IMR-90 (cell line): ENCODE data around the gene COPS4. TPM values are rescaled to one million over a fixed set of nuclear protein-coding genes. Genes with fewer than 3 reads are reported as not detected.
A peak's percentile ranks its signal among the peaks of the same experiment; 100 is the strongest.

Experiments
- ATAC-seq: fragments of 200-7000 bp; cut with Tn5 transposase; 2 replicates; pipeline ENCODE4 v1.9.1; 2020; ENCODE audit warnings: low read depth, mild to moderate bottlenecking, moderate library complexity
- BruUV-seq: library from RNA; stranded (reverse); fragments of 400-500 nt; replicated peaks from 2 replicates; lab custom pipeline; 2021; lab: Mats Ljungman, UMichigan
- CTCF ChIA-PET: fragments of 300-600 bp; formaldehyde crosslinking; extraction: SDS; loops from one replicate; lab custom pipeline; 2021; ENCODE audit warnings: antibody characterized with exemption; lab: Yijun Ruan, JAX
- POLR2A ChIA-PET: fragments of 300-600 bp; sonication (Branson Sonifier 250); formaldehyde crosslinking; loops from one replicate; lab custom pipeline; 2022; ENCODE audit warnings: antibody characterized with exemption; ENCODE audit not compliant: unreplicated experiment; lab: Charles Lee
- DNase-seq: peaks from one replicate; pipeline ENCODE4 v3.0.0; 2013
- H2AFZ ChIP-seq: replicated peaks from 2 replicates; pipeline ENCODE3; 2013; ENCODE audit warnings: low read length, mild to moderate bottlenecking; ENCODE audit not compliant: poor library complexity
- H2AK5ac ChIP-seq: 2 replicates; pipeline ENCODE4 v1.6.1; 2013; ENCODE audit warnings: low read depth, low read length, inconsistent platforms
- H2AK9ac ChIP-seq: replicated peaks from 2 replicates; pipeline ENCODE3; 2013; ENCODE audit warnings: mild to moderate bottlenecking, low read depth, low read length, moderate library complexity; ENCODE audit not compliant: poor library complexity
- H2BK120ac ChIP-seq: 2 replicates; pipeline ENCODE4 v1.6.1; 2013; ENCODE audit warnings: low read depth, low read length, inconsistent platforms
- H2BK15ac ChIP-seq: 3 replicates; pipeline ENCODE4 v1.6.1; 2013; ENCODE audit warnings: low read depth, low read length, inconsistent platforms
- H2BK20ac ChIP-seq: 2 replicates; pipeline ENCODE4 v1.6.1; 2013; ENCODE audit warnings: low read depth, mild to moderate bottlenecking, inconsistent platforms, low read length, moderate library complexity
- H2BK5ac ChIP-seq: 2 replicates; pipeline ENCODE4 v1.6.1; 2013; ENCODE audit warnings: mild to moderate bottlenecking, low read depth, low read length, inconsistent platforms; ENCODE audit not compliant: poor library complexity, severe bottlenecking
- H3K14ac ChIP-seq: replicated peaks from 2 replicates; pipeline ENCODE4 v1.6.1; 2013; ENCODE audit warnings: low read depth, low read length, inconsistent platforms
- H3K18ac ChIP-seq: 2 replicates; pipeline ENCODE4 v1.6.1; 2013; ENCODE audit warnings: low read depth, low read length, control low read depth
- H3K23ac ChIP-seq: 2 replicates; pipeline ENCODE4 v1.6.1; 2013; ENCODE audit warnings: low read depth, low read length, inconsistent platforms
- H3K27ac ChIP-seq: 2 replicates; pipeline ENCODE4 v1.5.1; 2013; ENCODE audit warnings: mild to moderate bottlenecking, control low read depth, low read length; ENCODE audit not compliant: insufficient read depth
- H3K27me3 ChIP-seq: 2 replicates; pipeline ENCODE4 v1.6.1; 2013; ENCODE audit warnings: low read length; ENCODE audit not compliant: control insufficient read depth, insufficient read depth
- H3K36me3 ChIP-seq: 2 replicates; pipeline ENCODE4 v1.6.1; 2013; ENCODE audit warnings: low read length, mixed read lengths; ENCODE audit not compliant: control insufficient read depth, insufficient read depth
- H3K4ac ChIP-seq: 2 replicates; pipeline ENCODE4 v1.6.1; 2013; ENCODE audit warnings: low read depth, low read length, inconsistent platforms
- H3K4me1 ChIP-seq: 2 replicates; pipeline ENCODE4 v1.6.1; 2013; ENCODE audit warnings: low read length, mixed read lengths; ENCODE audit not compliant: control insufficient read depth, insufficient read depth
- H3K4me2 ChIP-seq: 2 replicates; pipeline ENCODE4 v1.6.1; 2013; ENCODE audit warnings: low read depth, mild to moderate bottlenecking, control low read depth, low read length, moderate library complexity
- H3K4me3 ChIP-seq: 2 replicates; pipeline ENCODE4 v1.5.1; 2013; ENCODE audit warnings: low read depth, mild to moderate bottlenecking, control low read depth, low read length, moderate library complexity; ENCODE audit not compliant: insufficient read depth
- H3K56ac ChIP-seq: 2 replicates; pipeline ENCODE4 v1.6.1; 2013; ENCODE audit warnings: low read length, inconsistent platforms; ENCODE audit not compliant: insufficient read depth; ENCODE audit errors: extremely low read depth
- H3K79me1 ChIP-seq, 2 experiments: 2 replicates each; pipeline ENCODE4 v1.6.1; 2013; ENCODE audit warnings: low read length in 2 of 2, inconsistent platforms in 1 of 2, low read depth in 1 of 2
- H3K9ac ChIP-seq: 2 replicates; pipeline ENCODE4 v1.6.1; 2013; ENCODE audit warnings: low read depth, low read length, control low read depth
- H3K9me1 ChIP-seq: 2 replicates; pipeline ENCODE4 v1.6.1; 2013; ENCODE audit warnings: low read length, inconsistent platforms; ENCODE audit not compliant: insufficient read depth
- H3K9me3 ChIP-seq: 2 replicates; pipeline ENCODE4 v1.6.1; 2013; ENCODE audit warnings: low read length; ENCODE audit not compliant: control insufficient read depth, insufficient read depth
- H4K20me1 ChIP-seq: 2 replicates; pipeline ENCODE4 v1.6.1; 2013; ENCODE audit warnings: low read length, inconsistent platforms; ENCODE audit not compliant: insufficient read depth
- H4K5ac ChIP-seq: 2 replicates; pipeline ENCODE4 v1.6.1; 2013; ENCODE audit warnings: mild to moderate bottlenecking, low read depth, low read length, control low read depth
- H4K8ac ChIP-seq, 2 experiments: 2 replicates each; pipeline ENCODE4 v1.6.1; 2013; ENCODE audit warnings: low read depth in 2 of 2, low read length in 2 of 2, control low read depth in 1 of 2, inconsistent platforms in 1 of 2
- H4K91ac ChIP-seq: 2 replicates; pipeline ENCODE4 v1.6.1; 2013; ENCODE audit warnings: low read depth, low read length, inconsistent platforms; ENCODE audit not compliant: insufficient read depth
- BHLHE40 ChIP-seq: fragments of 150-350 bp; IDR thresholded peaks from 2 replicates; pipeline ENCODE4 v1.6.1; 2016; ENCODE audit warnings: mild to moderate bottlenecking, low read depth, low read length
- CEBPB ChIP-seq: IDR thresholded peaks from 2 replicates; pipeline ENCODE4 v1.6.1; 2012; ENCODE audit warnings: low read depth, low read length, improper control_type of control experiment
- CHD1 ChIP-seq: IDR thresholded peaks from 2 replicates; pipeline ENCODE4 v1.6.1; 2012; ENCODE audit warnings: low read depth, low read length, improper control_type of control experiment
- CTCF ChIP-seq: conservative IDR thresholded peaks from 2 replicates; pipeline ENCODE4 v1.5.1; 2012; ENCODE audit warnings: mild to moderate bottlenecking, low read depth, low read length, improper control_type of control experiment
- ELK1 ChIP-seq: fragments of 150-350 bp; IDR thresholded peaks from 2 replicates; pipeline ENCODE4 v1.6.1; 2016; ENCODE audit warnings: low read depth, mild to moderate bottlenecking, low read length, moderate library complexity, borderline replicate concordance
- FOS ChIP-seq: fragments of 150-350 bp; IDR thresholded peaks from 2 replicates; pipeline ENCODE4 v1.6.1; 2016; ENCODE audit warnings: low read depth, low read length
- MAFK ChIP-seq: IDR thresholded peaks from 2 replicates; pipeline ENCODE4 v1.6.1; 2012; ENCODE audit warnings: low read depth, low read length, improper control_type of control experiment
- MAZ ChIP-seq: IDR thresholded peaks from 2 replicates; pipeline ENCODE4 v1.6.1; 2012; ENCODE audit warnings: low read depth, mild to moderate bottlenecking, low read length, improper control_type of control experiment, moderate library complexity, borderline replicate concordance
- MXI1 ChIP-seq: IDR thresholded peaks from 2 replicates; pipeline ENCODE4 v1.6.1; 2012; ENCODE audit warnings: low read depth, mild to moderate bottlenecking, low read length, moderate library complexity, borderline replicate concordance
- NFE2L2 ChIP-seq: fragments of 150-350 bp; IDR thresholded peaks from 2 replicates; pipeline ENCODE4 v1.6.1; 2016; ENCODE audit warnings: low read depth, mild to moderate bottlenecking, low read length
- POLR2A ChIP-seq: IDR thresholded peaks from 2 replicates; pipeline ENCODE4 v1.6.1; 2012; ENCODE audit warnings: mild to moderate bottlenecking, low read depth, low read length
- RAD21 ChIP-seq: IDR thresholded peaks from 2 replicates; pipeline ENCODE4 v1.6.1; 2012; ENCODE audit warnings: low read length, improper control_type of control experiment
- RCOR1 ChIP-seq: IDR thresholded peaks from 2 replicates; pipeline ENCODE4 v1.6.1; 2012; ENCODE audit warnings: mild to moderate bottlenecking, low read length, improper control_type of control experiment; ENCODE audit not compliant: insufficient replicate concordance
- RFX5 ChIP-seq: IDR thresholded peaks from 2 replicates; pipeline ENCODE4 v1.8.0; 2012; ENCODE audit warnings: low read depth, mild to moderate bottlenecking, low read length, moderate library complexity
- SMC3 ChIP-seq: fragments of 150-350 bp; IDR thresholded peaks from 2 replicates; pipeline ENCODE4 v1.6.1; 2016; ENCODE audit warnings: low read depth, mild to moderate bottlenecking, antibody characterized with exemption, low read length, moderate library complexity
- USF2 ChIP-seq: fragments of 150-350 bp; IDR thresholded peaks from 2 replicates; pipeline ENCODE4 v1.6.1; 2017; ENCODE audit warnings: mild to moderate bottlenecking, antibody characterized with exemption, low read length, low read depth
- WGBS, 2 experiments: methylation state at CpG; one replicate each; pipeline versions ENCODE4 v1.1.5 to v1.1.7; 2013; ENCODE audit warnings: missing lambda C conversion rate in 2 of 2; ENCODE audit not compliant: insufficient read length in 1 of 2; ENCODE audit errors: extremely low coverage in 2 of 2; 5-methylcytosine and 5-hydroxymethylcytosine counted together
- dilution Hi-C: fragments of 300-500 bp; cut with HindIII; formaldehyde crosslinking; loops from one replicate; pipeline ENCODE4 v1.14.3; 2018; ENCODE audit warnings: low sequenced_read_pairs; ENCODE audit not compliant: unreplicated experiment
- in situ Hi-C: fragments of 300-500 bp; cut with MboI; formaldehyde crosslinking; loops from 3 replicates; pipeline ENCODE4 v1.14.3; 2019; ENCODE audit warnings: low sequenced_read_pairs, inconsistent platforms, mixed read lengths
- intact Hi-C: fragments of 100-400 bp; cut with micrococcal nuclease; formaldehyde crosslinking; loops from 2 replicates; pipeline ENCODE4 v1.10.0; 2022
- polyA plus RNA-seq, 3 experiments: library from polyadenylated mRNA; depleted of rRNA; stranded (reverse); fragments of >200 nt; gene quantifications; 2 replicates each; pipeline ENCODE4 v1.2.3, GENCODE V29; 2012; ENCODE audit warnings: low replicate concordance in 1 of 3
- total RNA-seq: library from RNA; depleted of rRNA; stranded (reverse); fragments of >200 nt; gene quantifications from 2 replicates; pipeline ENCODE4 v1.2.3, GENCODE V29; 2012

COPS4 gene
- total and polyA plus RNA-seq, 2 of the 4 experiments (the other 2 are of a cell fraction): 40.1 to 115 TPM

- H3K9me1 ChIP-seq: 0 out of 2 replicates have a peak, but pooled peaks cover 3% of the 10 kb centered on the region
- no peaks in the 10 kb centered on the region for H4K20me1 ChIP-seq
- H3K14ac ChIP-seq: no peak overlapping the region
- no peak overlapping the region for H3K18ac ChIP-seq
- H3K9me3 ChIP-seq: no peaks in the 10 kb centered on the region
- no peak overlapping the region for H3K9ac ChIP-seq
- CTCF ChIA-PET: interaction anchor here (0.6 kb wide), 1 partner anchor 198 kb away, joined by 3 read pairs; no protein-coding TSS in a partner anchor
- no peak overlapping the region; the same call in 1 of the 2 replicates for H2BK20ac ChIP-seq
- H2AK5ac ChIP-seq: no peak overlapping the region
- TF ChIP-seq NFE2L2 (no peak), CTCF (no peak), RCOR1 (no peak), FOS (no peak), POLR2A (no peak), SMC3 (no peak), CHD1 (no peak), MAFK (no peak), MXI1 (no peak), MAZ (no peak), CEBPB (no peak), RFX5 (no peak), BHLHE40 (no peak), ELK1 (no peak), USF2 (no peak), RAD21 (no peak)
- no peak overlapping the region for H3K4ac ChIP-seq
- no peak overlapping the region for H3K23ac ChIP-seq
- no peaks in the 10 kb centered on the region for H3K79me1 ChIP-seq
- DNase-seq (no peak), ATAC-seq (no peak)
- 0 out of 2 replicates have a peak, but pooled peaks cover 2% of the 10 kb centered on the region for H3K36me3 ChIP-seq
- no peak overlapping the region for H3K27ac ChIP-seq
- 62% methylated on average over 4 of the region's 11 CpGs; no CpG with 5 or more reads in 1 of the 2 experiments for WGBS, 2 experiments
- H2BK5ac ChIP-seq: no peak overlapping the region
- dilution Hi-C loops (no loop called here), in situ Hi-C loops (no loop called here), intact Hi-C loops (no loop called here)
- H2AFZ ChIP-seq: peak overlapping the region; percentile 63
- H2BK15ac ChIP-seq: no peak overlapping the region
- H3K4me2 ChIP-seq: no peak overlapping the region
- no peak overlapping the region for H4K5ac ChIP-seq
- no peak overlapping the region for H2AK9ac ChIP-seq
- no peak overlapping the region for H2BK120ac ChIP-seq
- no peak overlapping the region for H3K56ac ChIP-seq
- BruUV-seq: no TSS peak
- peaks cover 1% of the 10 kb centered on the region; the same call in 1 of the 2 replicates for H3K27me3 ChIP-seq
- no peak overlapping the region for H3K4me3 ChIP-seq
- POLR2A ChIA-PET: no interaction called here
- no peak overlapping the region for H4K91ac ChIP-seq
- H4K8ac ChIP-seq: no peak overlapping the region
- no peaks in the 10 kb centered on the region for H3K4me1 ChIP-seq
Measured at GRCh38 chr4:83083925-83084475, 49.0 kb downstream of the COPS4 start.
